Stomach (tissue), 9 donors: ENCODE measurements around the gene MSMO1. TPM values are rescaled to one million over a fixed set of nuclear protein-coding genes. Genes with fewer than 3 reads are reported as not detected.

Experiments
- DNase-seq, 2 donors: peaks; one replicate each; pipeline versions ENCODE4 v3.0.0 to v3.0.0-alpha.2; 2013 to 2019
- H3K27ac ChIP-seq, 5 donors: fragments of 200-600 bp in 4 of 5; sonication (generic) in 4 of 5; one replicate each; pipeline ENCODE4 v1.5.1; 2013 to 2019; ENCODE audit warnings: mild to moderate bottlenecking in 1 of 5, moderate library complexity in 1 of 5
- H3K27me3 ChIP-seq, 3 donors: fragments of 200-600 bp; sonication (generic); one replicate each; pipeline ENCODE4 v1.5.1; 2017 to 2019; ENCODE audit warnings: mixed run types in 1 of 3
- H3K36me3 ChIP-seq, 4 donors: fragments of 200-600 bp; sonication (generic); 1 replicate in 3 of 4; 2 replicates in 1 of 4; pipeline ENCODE4 v1.5.1; 2016 to 2019
- H3K4me1 ChIP-seq, 4 donors: fragments of 200-600 bp; sonication (generic); one replicate each; pipeline ENCODE4 v1.5.1; 2016 to 2019
- H3K4me3 ChIP-seq, 4 donors: fragments of 200-600 bp; sonication (generic) in 3 of 4; one replicate each; pipeline ENCODE4 v1.5.1; 2016 to 2019; ENCODE audit warnings: mild to moderate bottlenecking in 1 of 4
- H3K9me3 ChIP-seq, 4 donors: fragments of 200-600 bp; sonication (generic); one replicate each; pipeline ENCODE4 v1.5.1; 2016 to 2019
- CTCF ChIP-seq, 7 experiments: fragments of 450-650 bp in 4 of 7; fragments of 200-600 bp in 3 of 7; sonication (generic) in 3 of 7; IDR thresholded peaks; one replicate each; pipeline ENCODE4 v1.5.1; 2016 to 2019; ENCODE audit warnings: antibody characterized with exemption in 7 of 7, control low read depth in 2 of 7, mild to moderate bottlenecking in 1 of 7
- EP300 ChIP-seq: sonication (generic); formaldehyde crosslinking; IDR thresholded peaks from one replicate; pipeline ENCODE4 v1.6.1; 2017; ENCODE audit warnings: antibody characterized with exemption
- POLR2A ChIP-seq, 4 donors: fragments of 450-650 bp; IDR thresholded peaks; one replicate each; pipeline ENCODE4 v1.6.1; 2016; ENCODE audit warnings: antibody characterized with exemption in 4 of 4, control low read depth in 2 of 4, mild to moderate bottlenecking in 1 of 4, moderate library complexity in 1 of 4
- POLR2AphosphoS5 ChIP-seq, 3 donors: sonication (generic); formaldehyde crosslinking; IDR thresholded peaks; one replicate each; pipeline ENCODE4 v1.6.1; 2016; ENCODE audit warnings: antibody characterized with exemption in 3 of 3
- WGBS, 5 donors: extraction: QIAGEN DNeasy Blood & Tissue Kit in 3 of 5; methylation state at CpG; one replicate each; pipeline versions ENCODE4 v1.1.5 to v1.1.7; 2013 to 2018; 5-methylcytosine and 5-hydroxymethylcytosine counted together
- intact Hi-C: fragments of 100-400 bp; cut with DNase I; formaldehyde crosslinking; loops from one replicate; pipeline ENCODE4 v1.15.1; 2023; ENCODE audit warnings: low total_unique reads
- polyA plus RNA-seq, 3 donors: library from polyadenylated mRNA; stranded (reverse); fragments of 200-250 nt; gene quantifications; one replicate each; pipeline ENCODE4 v1.2.3, GENCODE V29; 2013
- small RNA-seq, 4 donors: library from RNA; depleted of rRNA; stranded (forward); fragments of <200 nt; gene quantifications; one replicate each; pipeline ENCODE3, GENCODE V24; 2016
- total RNA-seq, 5 donors: library from RNA; depleted of rRNA; stranded (reverse); fragments of >200 nt; gene quantifications; one replicate each; pipeline versions ENCODE4 v1.1.0 to v1.2.3, GENCODE V29; 2014 to 2016
- donor health status: healthy with polysubstance abuse.
- donor health status: Bipolar disorder and iron deficiency.
- donor health status: healthy.

The MSMO1 gene
- total and polyA plus RNA-seq, 8 donors = 6.7 to 62.6 (median 25.4) TPM

GRCh38 chr4:165385126-165385525 lies 57.7 kb downstream of the MSMO1 start:
- intact Hi-C loops = no loop called here
- Histone ChIP-seq H3K4me3 (no peak overlapping the region), H3K4me1 (peaks cover 0 to 10% (median 1%) of the 10 kb centered on the region in 4 donors), H3K27me3 (no peaks in the 10 kb centered on the region), H3K36me3 (no peaks in the 10 kb centered on the region), H3K27ac (no peak overlapping the region), H3K9me3 (no peaks in the 10 kb centered on the region)
- no peak for DNase-seq
- 82 to 88% (median 85%) methylated on average over 4 of the region's 4 CpGs for WGBS, 5 donors
- no peak for TF ChIP-seq POLR2A (IDR thresholded peaks at IDR 0.05)
- TF ChIP-seq POLR2AphosphoS5 (IDR thresholded peaks at IDR 0.05) = no peak
- TF ChIP-seq CTCF (IDR thresholded peaks at IDR 0.05) = no peak
- no peak for TF ChIP-seq EP300

GRCh38 chr4:165386328-165386727 lies 58.9 kb downstream of the MSMO1 start:
- Histone ChIP-seq H3K27me3 (no peaks in the 10 kb centered on the region), H3K4me1 (peaks cover 0 to 10% (median 0%) of the 10 kb centered on the region in 4 donors), H3K4me3 (no peak overlapping the region), H3K27ac (no peak overlapping the region), H3K36me3 (no peaks in the 10 kb centered on the region), H3K9me3 (no peaks in the 10 kb centered on the region)
- 94 to 100% (median 99%) methylated on average over 1 of the region's 1 CpG for WGBS, 5 donors
- TF ChIP-seq POLR2AphosphoS5 (IDR thresholded peaks at IDR 0.05) (no peak), EP300 (no peak), POLR2A (IDR thresholded peaks at IDR 0.05) (no peak), CTCF (IDR thresholded peaks at IDR 0.05) (no peak)
- DNase-seq = no peak
- intact Hi-C loops = no loop called here

GRCh38 chr4:165388756-165389155 lies 61.3 kb downstream of the MSMO1 start:
- Histone ChIP-seq H3K27me3 (no peaks in the 10 kb centered on the region), H3K27ac (no peak overlapping the region), H3K4me3 (no peak overlapping the region), H3K36me3 (no peaks in the 10 kb centered on the region), H3K4me1 (peaks cover 0 to 8% (median 4%) of the 10 kb centered on the region in 4 donors), H3K9me3 (no peaks in the 10 kb centered on the region)
- intact Hi-C loops = no loop called here
- TF ChIP-seq POLR2AphosphoS5 (IDR thresholded peaks at IDR 0.05) (no peak), POLR2A (IDR thresholded peaks at IDR 0.05) (no peak), EP300 (no peak), CTCF (IDR thresholded peaks at IDR 0.05) (no peak)
- DNase-seq = peak in 1 of 2 donors; percentile 36

Small RNA genes within 50 kb of the gene (small RNA-seq; reads per million reads assigned to genes)
- gene MIR578 = 0 to 0.54 (median 0.32) reads per million in 4 donors

Other genes with a start within 250 kb of the MSMO1 start
- gene TMEM192, start 214.8 kb upstream of the MSMO1 start, total RNA-seq = 10 to 100 TPM in 4 of 5 donors, 1 to 10 TPM in 1; 2.3 to 44.5 (median 19.8) TPM
- 1 to 10 TPM; 4.4 to 7.5 (median 4.9) TPM for gene TMEM192, start 214.8 kb upstream of the MSMO1 start, polyA plus RNA-seq
- 10 to 100 TPM; 11.1 to 34.3 (median 16.7) TPM for gene KLHL2, start 120.1 kb upstream of the MSMO1 start, total RNA-seq
- gene KLHL2, start 120.1 kb upstream of the MSMO1 start, polyA plus RNA-seq = 10 to 100 TPM; 12.2 to 17.7 (median 12.7) TPM
- gene CPE, start 51.3 kb downstream of the MSMO1 start, total RNA-seq = 100 to 1,000 TPM in 1 of 5 donors, 10 to 100 TPM in 4; 11.9 to 143 (median 44.5) TPM
- 10 to 100 TPM in 2 of 3 donors, 1 to 10 TPM in 1; 8.8 to 27.8 (median 13.1) TPM for gene CPE, start 51.3 kb downstream of the MSMO1 start, polyA plus RNA-seq